ENCODE measurements around the gene PLEKHH1. TPM values are rescaled to one million over a fixed set of nuclear protein-coding genes. Genes with fewer than 3 reads are reported as not detected.

Gene PLEKHH1
- total and polyA plus RNA-seq, 2 of the 8 experiments (the other 6 are each of a cell fraction or from before 2014, with no cell fraction given), result 28.3 to 33.3 TPM

GRCh38 chr14:67574156-67574555 lies 41.1 kb downstream of the PLEKHH1 start (continued):
- TF ChIP-seq CHD7 (IDR thresholded peaks at IDR 0.05; ENCODE audit: insufficient replicate concordance, low read length) (no peak), GABPA (IDR thresholded peaks at IDR 0.05; ENCODE audit: borderline replicate concordance, insufficient read depth, low read length) (no peak), HDAC2 (IDR thresholded peaks at IDR 0.05; ENCODE audit: borderline replicate concordance in 1 of 2, low read depth in 2 of 2, low read length in 2 of 2) (no peak)
